DND-41 (cell line): ENCODE results near the gene KBTBD13.

Experiments used
- ATAC-seq: fragments of 200-7000 bp; cut with Tn5 transposase; 3 replicates; pipeline ENCODE4 v1.9.1; 2021; ENCODE audit warnings: low read depth; ENCODE audit not compliant: insufficient read depth
- DNase-seq: peaks from one replicate; pipeline ENCODE4 v3.0.0-alpha.2; 2020
- H2AFZ ChIP-seq: 2 replicates; pipeline ENCODE4 v1.6.0; 2012; ENCODE audit warnings: low read depth, low read length
- H3K27ac ChIP-seq: 2 replicates; pipeline ENCODE4 v1.5.1; 2012; ENCODE audit warnings: low read length, inconsistent platforms
- H3K27me3 ChIP-seq: fragments of 200-600 bp; sonication (generic); 2 replicates; pipeline ENCODE4 v1.6.0; 2012; ENCODE audit warnings: low read length, mild to moderate bottlenecking, inconsistent platforms; ENCODE audit not compliant: insufficient read depth, poor library complexity
- H3K36me3 ChIP-seq: 2 replicates; pipeline ENCODE4 v1.5.1; 2012; ENCODE audit warnings: low read length, inconsistent platforms; ENCODE audit not compliant: insufficient read depth
- H3K4me1 ChIP-seq: 2 replicates; pipeline ENCODE4 v1.5.1; 2012; ENCODE audit warnings: mild to moderate bottlenecking, low read length; ENCODE audit not compliant: insufficient read depth
- H3K4me2 ChIP-seq: 2 replicates; pipeline ENCODE4 v1.6.0; 2012; ENCODE audit warnings: mild to moderate bottlenecking, moderate library complexity, low read length, inconsistent platforms; ENCODE audit not compliant: insufficient read depth
- H3K4me3 ChIP-seq, 2 experiments: fragments of 200-600 bp in 1 of 2; shearing (Covaris generic) in 1 of 2; 2 replicates each; pipeline ENCODE4 v1.5.1; 2012 to 2016; ENCODE audit warnings: inconsistent platforms in 2 of 2, low read length in 2 of 2, mild to moderate bottlenecking in 2 of 2, low read depth in 1 of 2, moderate library complexity in 1 of 2
- H3K79me2 ChIP-seq: 2 replicates; pipeline ENCODE4 v1.6.0; 2012; ENCODE audit warnings: low read length, inconsistent platforms; ENCODE audit not compliant: insufficient read depth
- H3K9ac ChIP-seq: 2 replicates; pipeline ENCODE4 v1.6.0; 2012; ENCODE audit warnings: low read depth, mild to moderate bottlenecking, inconsistent platforms, low read length, moderate library complexity
- H3K9me3 ChIP-seq: 2 replicates; pipeline ENCODE4 v1.5.1; 2012; ENCODE audit warnings: low read length, moderate library complexity, mild to moderate bottlenecking, inconsistent platforms; ENCODE audit not compliant: insufficient read depth, severe bottlenecking
- H4K20me1 ChIP-seq: 2 replicates; pipeline ENCODE4 v1.6.0; 2012; ENCODE audit warnings: low read length; ENCODE audit not compliant: insufficient read depth
- CTCF ChIP-seq: IDR thresholded peaks from 2 replicates; pipeline ENCODE4 v1.5.1; 2012; ENCODE audit warnings: borderline replicate concordance, low read length, moderate library complexity, mild to moderate bottlenecking; ENCODE audit not compliant: poor library complexity, severe bottlenecking; ENCODE audit errors: extremely low read depth
- EZH2 ChIP-seq: IDR thresholded peaks from 3 replicates; pipeline ENCODE4 v1.6.1; 2012; ENCODE audit warnings: borderline replicate concordance, low read depth, mild to moderate bottlenecking, moderate library complexity, low read length, inconsistent platforms; ENCODE audit not compliant: severe bottlenecking

KBTBD13 gene

GRCh38 chr15:65058394-65059368 lies 17.9 kb upstream of the KBTBD13 start:
- no peaks in the 10 kb centered on the region for H3K79me2 ChIP-seq
- H4K20me1 ChIP-seq, result no peaks in the 10 kb centered on the region
- TF ChIP-seq CTCF, result no peak
- no peak for TF ChIP-seq EZH2
- H3K4me2 ChIP-seq, result no peak overlapping the region
- DNase-seq (no peak), ATAC-seq (no peak)
- H3K27ac ChIP-seq, result no peak overlapping the region
- peaks cover 22% of the 10 kb centered on the region for H3K4me1 ChIP-seq
- H3K4me3 ChIP-seq, result no peak overlapping the region
- no peak overlapping the region for H3K9ac ChIP-seq
- H2AFZ ChIP-seq, result no peak overlapping the region
- H3K9me3 ChIP-seq, result no peaks in the 10 kb centered on the region
- H3K27me3 ChIP-seq, result no peaks in the 10 kb centered on the region
- H3K36me3 ChIP-seq, result no peaks in the 10 kb centered on the region

GRCh38 chr15:65059369-65059750 lies 17.2 kb upstream of the KBTBD13 start:
- TF ChIP-seq EZH2 (no peak), CTCF (no peak)
- no peak overlapping the region for H3K4me3 ChIP-seq
- no peak overlapping the region for H3K9ac ChIP-seq
- peaks cover 22% of the 10 kb centered on the region for H3K4me1 ChIP-seq
- no peak for ATAC-seq
- H3K4me2 ChIP-seq, result no peak overlapping the region
- no peak overlapping the region for H2AFZ ChIP-seq
- H3K36me3 ChIP-seq, result no peaks in the 10 kb centered on the region
- no peak for DNase-seq
- H3K9me3 ChIP-seq, result no peaks in the 10 kb centered on the region
- no peaks in the 10 kb centered on the region for H3K79me2 ChIP-seq
- H3K27me3 ChIP-seq, result no peaks in the 10 kb centered on the region
- H4K20me1 ChIP-seq, result no peaks in the 10 kb centered on the region
- H3K27ac ChIP-seq, result no peak overlapping the region

- Histone ChIP-seq H3K27me3 (no peaks in the 10 kb centered on the region), H3K4me2 (no peak overlapping the region), H3K9ac (no peak overlapping the region), H2AFZ (no peak overlapping the region), H3K79me2 (no peaks in the 10 kb centered on the region), H3K9me3 (no peaks in the 10 kb centered on the region), H3K4me1 (peaks cover 15% of the 10 kb centered on the region), H4K20me1 (no peaks in the 10 kb centered on the region), H3K4me3 (no peak overlapping the region), H3K36me3 (no peaks in the 10 kb centered on the region), H3K27ac (no peak overlapping the region)
- ATAC-seq (no peak), DNase-seq (no peak)
- TF ChIP-seq EZH2 (no peak), CTCF (no peak)
Measured at GRCh38 chr15:65059931-65060596, 16.5 kb upstream of the KBTBD13 start.
